ENCODE measurements around the gene ZFYVE9.

DNA sequence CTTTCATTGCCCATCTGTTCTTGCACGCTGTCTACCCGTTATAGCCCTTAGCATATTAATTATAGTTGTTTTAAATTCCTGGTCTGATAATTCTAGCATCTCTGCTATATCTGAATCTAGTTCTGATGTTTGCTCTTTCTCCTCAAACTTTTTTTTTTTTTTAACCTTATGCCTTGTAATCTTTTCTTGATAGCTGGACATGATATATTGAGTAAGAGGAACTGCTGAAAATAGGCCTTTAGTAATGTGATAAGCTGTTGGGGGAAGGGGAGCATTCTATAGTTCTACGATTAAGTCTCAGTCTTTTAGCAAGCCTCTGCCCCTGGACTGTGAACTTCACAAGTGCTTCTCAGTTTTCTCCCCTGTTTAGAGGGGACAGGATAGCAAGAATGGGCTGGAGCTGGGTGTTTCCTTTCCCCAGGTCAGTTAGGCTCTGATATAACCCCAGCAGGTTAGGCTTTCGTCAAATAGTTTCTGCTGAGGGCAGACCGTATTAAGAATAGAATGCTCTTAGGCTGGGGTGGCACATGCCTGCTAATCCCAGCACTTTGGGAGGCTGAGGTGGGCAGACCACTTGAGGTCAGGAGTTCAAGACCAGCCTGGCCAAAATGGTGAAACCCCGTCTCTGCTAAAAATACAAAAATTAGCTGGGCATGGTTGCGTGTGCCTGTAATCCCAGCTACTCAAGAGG is 62.2 kb downstream of the ZFYVE9 start:
- TF ChIP-seq, protein P1, sequence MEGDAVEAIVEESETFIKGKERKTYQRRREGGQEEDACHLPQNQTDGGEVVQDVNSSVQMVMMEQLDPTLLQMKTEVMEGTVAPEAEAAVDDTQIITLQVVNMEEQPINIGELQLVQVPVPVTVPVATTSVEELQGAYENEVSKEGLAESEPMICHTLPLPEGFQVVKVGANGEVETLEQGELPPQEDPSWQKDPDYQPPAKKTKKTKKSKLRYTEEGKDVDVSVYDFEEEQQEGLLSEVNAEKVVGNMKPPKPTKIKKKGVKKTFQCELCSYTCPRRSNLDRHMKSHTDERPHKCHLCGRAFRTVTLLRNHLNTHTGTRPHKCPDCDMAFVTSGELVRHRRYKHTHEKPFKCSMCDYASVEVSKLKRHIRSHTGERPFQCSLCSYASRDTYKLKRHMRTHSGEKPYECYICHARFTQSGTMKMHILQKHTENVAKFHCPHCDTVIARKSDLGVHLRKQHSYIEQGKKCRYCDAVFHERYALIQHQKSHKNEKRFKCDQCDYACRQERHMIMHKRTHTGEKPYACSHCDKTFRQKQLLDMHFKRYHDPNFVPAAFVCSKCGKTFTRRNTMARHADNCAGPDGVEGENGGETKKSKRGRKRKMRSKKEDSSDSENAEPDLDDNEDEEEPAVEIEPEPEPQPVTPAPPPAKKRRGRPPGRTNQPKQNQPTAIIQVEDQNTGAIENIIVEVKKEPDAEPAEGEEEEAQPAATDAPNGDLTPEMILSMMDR (conservative IDR thresholded peaks at IDR 0.05 in 1 of 2, IDR thresholded peaks at IDR 0.05 in 1 of 2; ENCODE audit: low read depth in 1 of 2, low read length in 2 of 2): no peak
- no peak for TF ChIP-seq EZH2 (IDR thresholded peaks at IDR 0.05; ENCODE audit: low read length, missing control alignments)
